ENCODE results near the gene ASCC3. TPM values are rescaled to one million over a fixed set of nuclear protein-coding genes. Genes with fewer than 3 reads are reported as not detected.
"Not testable (repeated sequence)": the region's sequence is repeated elsewhere in the genome, so short reads cannot be mapped to it uniquely, and the experiment has no call there.

The ASCC3 gene
- total RNA-seq, 1 experiment from 2014 or later, result 22.5 TPM

DNA sequence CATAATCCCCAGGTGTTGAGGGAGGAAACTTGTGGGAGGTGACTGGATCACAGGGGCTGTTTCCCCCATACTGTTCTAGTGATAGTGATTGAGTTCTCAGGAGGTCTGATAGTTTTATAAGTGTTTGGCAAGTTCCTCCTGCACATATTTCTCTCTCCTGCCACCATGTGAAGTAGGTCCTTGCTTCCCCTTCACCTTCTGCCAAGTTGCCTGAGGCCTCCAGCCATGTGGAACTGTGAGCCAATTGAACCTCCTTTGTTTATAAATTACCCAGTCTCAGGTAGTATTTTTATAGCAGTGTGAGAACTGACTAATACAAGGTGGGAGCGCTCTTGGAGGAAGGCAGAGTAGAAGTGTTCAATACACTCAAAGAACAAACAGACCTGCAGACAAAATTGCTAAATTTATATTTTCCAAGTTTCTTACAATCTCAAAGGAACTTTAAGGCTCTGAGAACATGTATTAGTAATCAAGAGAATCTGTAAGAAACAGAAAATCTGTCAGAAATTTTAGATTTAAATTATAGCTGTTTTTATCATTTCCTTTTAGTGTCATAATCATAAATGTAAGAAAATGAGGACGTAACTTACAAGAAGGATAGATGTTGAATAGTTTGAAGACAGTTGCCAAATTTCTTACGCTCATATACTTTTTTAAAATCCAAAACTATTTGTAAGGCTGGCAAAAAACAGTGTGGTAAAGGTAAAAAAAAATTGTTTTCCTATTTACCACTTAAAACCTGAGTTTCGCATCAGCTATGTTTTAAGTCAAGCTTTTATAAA is 77.7 kb downstream of the ASCC3 start:
- DNase-seq (ENCODE audit: low spot score), result no peak

DNA sequence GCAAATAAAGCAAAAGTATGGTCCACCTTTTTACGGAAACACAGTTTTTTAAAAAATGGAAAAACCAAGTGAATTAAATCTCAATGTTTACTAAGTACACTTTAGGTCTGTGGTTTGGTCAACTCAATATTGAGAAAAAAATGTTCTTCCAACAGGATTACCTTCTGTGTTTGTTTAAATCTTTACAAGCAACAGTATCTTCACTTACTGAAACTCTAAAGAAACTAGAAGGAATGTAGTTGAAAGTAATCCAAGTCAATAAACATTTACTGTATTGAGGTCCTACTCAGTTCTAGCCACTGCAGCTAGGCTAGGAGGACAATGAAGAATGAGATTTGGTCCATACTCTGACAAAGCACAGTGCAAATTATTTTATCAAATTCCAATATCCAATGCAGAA is 80.1 kb downstream of the ASCC3 start:
- no peak for DNase-seq (ENCODE audit: low spot score)

DNA sequence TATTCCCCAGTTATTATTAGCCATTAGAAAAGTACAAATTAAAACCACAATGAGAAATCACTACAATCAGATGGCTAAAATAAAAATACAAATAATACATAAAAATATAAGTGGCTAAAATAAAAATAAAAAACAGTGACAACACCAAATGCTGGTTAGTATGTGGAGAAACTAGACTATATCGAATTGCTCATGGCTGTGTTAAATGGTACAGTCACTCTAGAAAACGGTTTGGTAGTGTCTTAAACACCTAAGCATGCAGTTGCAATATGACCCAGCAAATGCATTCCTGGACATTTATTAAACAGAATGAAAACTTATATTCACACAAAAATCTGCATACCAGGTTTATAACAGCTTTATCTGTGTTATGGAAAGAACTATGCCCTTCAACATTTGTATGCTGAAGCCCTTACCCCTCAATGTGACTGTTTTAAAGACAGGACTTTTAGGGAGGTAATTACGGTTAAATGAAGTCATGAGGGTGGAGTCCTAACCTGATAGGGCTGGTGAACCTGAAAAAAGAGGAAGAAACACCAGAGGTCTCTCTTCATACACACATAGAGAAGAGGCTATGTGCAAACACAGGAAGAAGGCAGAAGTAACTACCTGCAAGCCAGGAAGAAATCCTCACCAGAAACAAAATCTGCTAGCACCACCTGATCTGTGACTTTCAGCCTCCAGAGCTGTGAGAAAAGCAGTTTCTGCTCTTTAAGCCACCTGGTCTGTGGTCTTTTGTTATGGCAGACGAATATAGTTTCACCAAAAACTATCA is 84.9 kb downstream of the ASCC3 start:
- DNase-seq (ENCODE audit: low spot score), result no peak

DNA sequence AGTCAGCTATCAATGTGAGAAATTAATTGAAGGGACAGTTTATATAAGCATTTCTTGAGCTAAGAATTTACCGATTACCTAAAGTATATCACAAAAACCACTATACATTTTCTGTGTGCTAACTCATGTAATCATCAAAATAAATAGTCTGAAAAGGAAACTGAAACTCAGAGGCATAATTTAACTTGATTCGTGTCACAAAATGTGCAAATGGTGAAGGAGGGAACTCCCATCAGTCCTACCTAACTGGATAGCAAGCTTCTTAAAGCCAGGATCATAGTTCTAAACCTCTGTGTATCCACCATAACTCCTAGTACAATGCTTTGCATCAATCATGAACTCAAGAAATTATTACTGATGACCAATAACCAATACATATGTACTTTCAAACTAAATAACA is 91.0 kb downstream of the ASCC3 start:
- DNase-seq (ENCODE audit: low spot score), result no peak

DNA sequence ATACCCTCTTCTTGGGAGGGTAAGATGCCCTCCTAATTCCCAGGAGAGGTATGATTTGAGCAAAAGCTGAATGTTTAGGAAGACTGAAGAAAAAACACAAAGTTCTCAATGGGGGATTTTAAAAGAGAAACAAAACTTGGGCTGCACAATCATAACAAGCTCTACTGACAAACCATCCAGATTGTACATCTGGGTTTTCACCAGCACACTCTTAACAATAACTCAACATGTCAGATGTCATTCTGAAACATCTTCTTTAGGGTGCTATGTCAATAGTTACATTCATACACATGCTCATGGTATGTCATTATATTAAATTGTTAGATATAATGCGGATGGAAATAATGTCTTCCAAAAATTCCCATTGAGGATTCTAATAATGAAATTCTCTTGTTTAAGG is 95.1 kb downstream of the ASCC3 start:
- DNase-seq (ENCODE audit: low spot score), result no peak

DNA sequence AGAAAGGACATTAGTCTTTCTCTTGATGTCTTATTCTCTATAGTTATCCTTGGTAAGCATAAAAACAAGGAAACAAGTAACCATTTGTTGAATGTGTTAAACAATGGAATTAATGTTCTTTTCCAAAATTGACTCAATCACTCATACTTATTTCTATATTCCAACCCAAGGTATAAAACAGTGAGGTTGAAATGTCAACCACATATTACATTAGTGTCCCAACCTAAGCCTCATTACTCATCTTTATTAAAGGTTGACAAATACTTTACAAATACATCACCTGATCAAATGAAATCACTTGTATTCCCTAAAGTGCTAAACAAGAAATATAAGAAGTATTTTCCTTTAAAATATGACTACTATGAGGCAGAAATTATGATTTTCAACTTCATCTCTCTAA is 100.5 kb downstream of the ASCC3 start:
- DNase-seq (ENCODE audit: low spot score), result no peak

DNA sequence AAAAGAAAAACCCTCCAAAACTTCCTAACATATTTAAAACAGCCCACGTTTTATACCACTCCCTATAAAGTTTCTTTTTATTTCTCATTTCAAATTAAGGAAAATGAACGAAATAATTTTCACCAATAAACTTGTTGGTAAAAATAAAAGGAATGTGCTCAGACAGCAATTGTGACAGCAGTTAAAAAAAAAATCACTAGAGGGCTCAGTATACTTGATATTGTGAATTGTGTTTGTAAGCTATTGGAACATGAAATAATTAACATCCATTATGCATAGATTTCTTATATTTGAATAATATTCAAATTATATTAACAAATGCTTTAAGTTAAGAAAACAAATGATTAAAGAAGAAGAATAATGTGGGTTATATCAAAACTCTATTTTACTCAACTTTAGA is 105.5 kb downstream of the ASCC3 start:
- DNase-seq (ENCODE audit: low spot score), result no peak

DNA sequence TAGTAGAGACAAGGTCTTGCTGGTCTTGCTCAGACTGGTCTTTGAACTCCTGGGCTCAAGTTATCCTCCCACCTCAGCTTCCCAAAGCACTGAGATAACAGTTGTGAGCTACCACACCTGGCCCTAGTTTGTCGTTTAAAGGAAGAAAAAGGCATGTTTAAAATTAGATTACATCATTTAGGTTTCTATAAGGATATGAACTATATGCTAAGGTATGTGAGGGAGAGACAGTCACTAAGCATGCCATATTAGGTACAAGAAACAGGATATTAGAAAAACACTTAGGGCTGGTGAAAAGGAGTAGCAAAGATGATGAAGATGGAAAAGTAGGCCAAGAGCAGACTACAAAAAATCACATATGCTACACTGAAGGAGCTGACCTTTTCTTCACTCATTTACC is 106.4 kb downstream of the ASCC3 start:
- DNase-seq (ENCODE audit: low spot score), result no peak

DNA sequence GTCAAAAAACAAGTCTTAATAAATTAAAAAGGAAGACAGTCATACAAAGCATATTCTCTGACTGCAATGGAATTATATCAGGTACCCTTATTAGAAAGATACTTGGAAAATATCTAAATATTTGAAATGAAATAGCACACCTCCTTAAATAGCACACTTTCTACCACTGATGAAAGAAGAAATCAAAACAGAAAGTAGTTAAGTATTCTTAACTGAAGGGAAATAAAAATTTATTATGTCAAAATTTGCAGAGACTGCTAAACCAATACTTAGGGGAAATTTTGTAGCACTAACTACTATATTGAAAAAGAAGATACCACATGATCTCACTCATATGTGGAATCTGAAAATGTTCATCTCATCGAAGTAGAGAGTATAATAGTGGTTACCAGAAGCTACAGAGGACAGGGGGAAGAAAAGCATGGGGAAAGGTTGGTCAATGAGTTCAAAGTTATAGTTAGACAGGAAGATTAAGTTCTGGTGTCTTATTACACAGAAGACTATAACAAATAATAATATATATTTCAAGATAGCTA is 112.2 kb downstream of the ASCC3 start:
- DNase-seq (ENCODE audit: low spot score), result no peak

DNA sequence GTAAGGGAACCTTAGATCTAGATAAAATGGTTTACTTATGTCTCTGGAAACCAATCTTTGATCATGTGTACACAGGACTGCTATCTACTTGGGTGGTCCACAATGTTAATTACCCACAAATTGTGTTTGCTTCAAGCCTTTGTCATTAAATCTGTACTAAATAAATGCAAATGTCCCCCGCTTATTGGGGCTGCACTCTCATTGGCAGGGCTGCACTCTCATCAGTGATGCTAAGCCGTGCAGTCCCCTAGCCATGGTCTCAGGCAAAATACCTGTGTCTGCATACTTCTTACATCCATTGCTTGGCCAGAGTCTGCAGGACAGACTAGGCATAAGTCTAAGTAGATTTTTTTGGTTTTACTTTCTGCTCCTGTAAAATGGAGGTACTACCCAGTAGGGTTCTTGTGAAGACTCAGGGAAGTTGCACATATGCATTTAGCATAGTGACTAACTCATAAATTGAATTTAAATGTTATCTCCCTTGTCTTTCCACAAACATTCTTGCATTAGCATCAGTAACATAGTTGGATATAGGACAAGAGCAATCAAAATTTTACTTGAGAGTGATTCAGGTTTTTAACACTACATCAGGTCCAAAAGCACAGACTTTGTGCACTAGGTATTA is 117.4 kb downstream of the ASCC3 start:
- no peak for DNase-seq (ENCODE audit: low spot score)

DNA sequence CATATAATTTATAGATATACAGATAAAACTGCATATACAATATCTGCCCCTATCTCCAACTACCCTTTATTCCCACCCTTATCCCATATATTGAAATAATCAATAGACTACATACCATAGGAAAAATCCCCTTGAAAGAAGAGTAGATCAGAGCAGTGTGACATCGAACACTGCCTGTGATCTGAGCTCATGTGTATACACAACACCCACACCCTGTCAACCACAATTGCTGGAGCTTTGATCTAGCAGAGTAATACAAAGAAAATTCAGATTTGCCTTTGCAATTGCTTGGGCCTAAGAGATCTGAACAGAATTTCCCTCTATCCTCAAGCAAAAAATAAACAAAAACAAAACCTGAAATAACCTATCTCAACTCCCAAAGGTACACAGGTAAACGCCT is 119.3 kb downstream of the ASCC3 start:
- no peak for DNase-seq (ENCODE audit: low spot score)

DNA sequence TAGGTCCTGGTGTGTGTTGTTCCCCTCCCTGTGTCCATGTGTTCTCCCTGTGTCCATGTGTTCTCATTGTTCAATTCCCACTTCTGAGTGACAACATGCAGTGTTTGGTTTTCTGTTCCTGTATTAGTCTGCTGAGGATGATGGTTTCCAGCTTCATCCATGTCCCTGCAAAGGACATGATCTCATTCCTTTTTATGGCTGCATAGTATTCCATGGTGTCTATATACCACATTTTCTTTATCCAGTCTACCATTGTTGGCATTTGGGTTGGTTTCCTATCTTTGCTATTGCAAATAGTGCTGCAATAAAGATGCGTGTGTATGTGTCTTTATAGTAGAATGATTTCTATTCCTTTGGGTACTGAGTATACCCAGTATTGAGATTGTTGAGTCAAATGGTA is 122.7 kb downstream of the ASCC3 start:
- DNase-seq (ENCODE audit: low spot score), result not testable (repeated sequence)

DNA sequence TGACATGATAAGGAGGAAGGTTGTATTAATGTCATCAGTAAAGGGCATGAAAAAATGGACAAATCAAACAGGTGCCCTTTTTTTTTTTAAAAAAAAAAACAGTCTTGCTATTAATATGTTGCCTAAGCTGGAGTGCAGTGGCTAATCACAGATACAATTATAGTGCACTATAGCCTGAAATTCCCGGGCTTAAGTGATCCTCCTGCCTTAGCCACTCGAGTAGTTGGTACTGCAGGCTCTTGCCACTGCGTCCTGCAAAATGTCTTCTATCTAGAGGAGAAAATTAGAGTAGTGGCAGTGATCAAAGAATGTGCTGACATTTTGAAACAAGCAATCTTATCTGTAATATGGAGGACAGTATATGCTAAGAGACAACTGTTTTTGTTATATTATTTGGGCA is 127.7 kb downstream of the ASCC3 start:
- no peak for DNase-seq (ENCODE audit: low spot score)

DNA sequence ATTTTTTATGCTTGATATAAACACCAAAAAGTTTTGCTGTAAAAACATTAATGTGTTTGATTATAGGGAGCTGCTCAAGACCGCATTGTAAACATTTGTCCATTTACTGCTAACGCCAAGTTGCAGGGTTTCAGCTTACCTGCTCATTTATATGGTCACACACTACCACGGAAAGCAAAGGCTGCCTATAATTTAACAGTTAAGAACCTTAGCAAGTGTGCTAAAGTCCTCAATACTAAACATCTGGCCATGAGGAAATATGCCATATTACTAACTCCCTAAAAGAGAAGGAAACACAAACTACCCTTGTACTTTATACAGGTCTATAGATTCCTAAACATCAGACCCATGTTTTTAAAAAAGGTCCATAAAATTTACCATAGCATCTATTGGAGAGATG is 129.5 kb downstream of the ASCC3 start:
- no peak for DNase-seq (ENCODE audit: low spot score)

DNA sequence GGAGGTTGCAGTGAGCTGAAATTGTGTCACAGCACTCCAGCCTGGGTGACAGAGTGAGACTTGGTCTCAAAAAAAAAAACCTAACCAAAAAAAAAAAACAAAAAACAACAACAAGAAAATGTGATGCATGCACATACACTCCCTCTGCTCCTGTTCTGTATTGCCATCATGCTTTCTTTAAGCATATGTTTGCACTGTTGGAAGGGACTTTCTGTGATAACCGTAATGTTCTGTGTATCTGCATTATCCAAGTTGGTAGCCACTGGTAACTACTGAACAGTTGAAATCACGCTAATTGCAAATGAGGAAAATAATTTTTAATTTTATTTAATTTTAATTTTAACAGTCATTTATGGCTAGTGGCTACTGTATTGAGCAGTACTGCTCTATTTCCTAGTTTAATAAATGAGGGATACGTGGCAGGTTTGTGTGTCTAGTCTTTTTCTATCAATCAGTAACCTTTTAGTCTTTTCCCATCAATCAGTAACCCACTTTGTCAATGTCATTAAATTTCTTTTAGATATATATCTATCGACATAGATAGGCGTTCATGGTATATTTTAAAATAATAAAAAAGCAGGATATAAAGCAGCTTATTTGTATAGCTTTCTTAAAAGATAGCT is 135.6 kb downstream of the ASCC3 start:
- no peak for DNase-seq (ENCODE audit: low spot score)

DNA sequence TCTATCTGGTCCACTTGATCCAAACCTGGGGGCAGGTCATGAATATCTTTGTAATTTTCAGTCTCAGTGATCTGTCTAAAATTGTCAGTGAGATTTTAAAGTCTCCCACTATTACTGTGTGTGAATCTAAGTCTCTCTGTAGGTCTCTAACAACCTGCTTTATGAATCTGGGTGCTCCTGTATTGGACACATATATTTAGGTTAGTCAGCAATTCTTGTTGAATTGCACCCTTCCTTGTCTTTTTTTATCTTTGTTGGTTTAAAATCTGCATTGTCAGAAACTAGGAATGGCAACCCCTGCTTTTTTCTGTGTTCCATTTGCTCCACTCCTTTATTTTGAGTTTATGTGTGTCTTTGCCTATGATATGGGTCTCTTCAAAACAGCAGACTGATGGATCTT is 140.7 kb downstream of the ASCC3 start:
- DNase-seq (ENCODE audit: low spot score), result no peak

DNA sequence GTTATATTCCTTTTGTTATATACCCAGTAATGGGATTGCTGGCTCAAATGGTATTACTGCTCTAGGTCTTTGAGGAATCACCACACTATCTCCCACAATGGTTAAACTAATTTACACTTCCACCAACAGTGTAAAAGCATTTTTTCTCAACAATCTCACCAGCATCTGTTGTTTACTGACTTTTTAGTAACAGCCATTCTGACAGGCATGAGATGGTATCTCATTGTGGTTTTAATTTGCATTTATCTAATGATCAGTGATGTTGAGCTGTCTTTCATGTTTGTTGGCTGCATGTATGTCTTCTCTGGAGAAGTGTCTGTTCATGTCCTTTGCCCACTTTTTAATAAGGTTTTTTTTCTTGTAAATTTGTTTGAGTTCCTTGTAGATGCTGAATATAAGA is 143.4 kb downstream of the ASCC3 start:
- DNase-seq (ENCODE audit: low spot score), result not testable (repeated sequence)

DNA sequence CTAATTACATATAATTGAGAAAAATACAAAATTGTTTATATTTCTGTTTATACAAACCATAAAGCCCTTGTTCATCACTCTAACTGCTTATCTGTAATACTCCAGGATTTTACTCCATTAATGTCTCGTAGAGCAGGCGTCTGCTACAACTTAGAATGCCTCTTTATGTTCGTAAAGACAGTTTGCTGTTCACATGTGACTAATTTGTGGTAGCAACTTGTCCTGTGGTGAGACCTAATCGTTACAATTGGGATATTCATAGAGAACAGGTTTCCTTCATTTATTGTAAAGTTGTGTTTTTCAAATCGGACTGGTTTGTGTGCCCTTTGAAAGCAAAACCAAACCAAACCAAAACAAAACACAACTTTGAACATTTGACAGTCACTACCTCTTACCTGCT is 149.7 kb downstream of the ASCC3 start:
- no peak for DNase-seq (ENCODE audit: low spot score)

DNA sequence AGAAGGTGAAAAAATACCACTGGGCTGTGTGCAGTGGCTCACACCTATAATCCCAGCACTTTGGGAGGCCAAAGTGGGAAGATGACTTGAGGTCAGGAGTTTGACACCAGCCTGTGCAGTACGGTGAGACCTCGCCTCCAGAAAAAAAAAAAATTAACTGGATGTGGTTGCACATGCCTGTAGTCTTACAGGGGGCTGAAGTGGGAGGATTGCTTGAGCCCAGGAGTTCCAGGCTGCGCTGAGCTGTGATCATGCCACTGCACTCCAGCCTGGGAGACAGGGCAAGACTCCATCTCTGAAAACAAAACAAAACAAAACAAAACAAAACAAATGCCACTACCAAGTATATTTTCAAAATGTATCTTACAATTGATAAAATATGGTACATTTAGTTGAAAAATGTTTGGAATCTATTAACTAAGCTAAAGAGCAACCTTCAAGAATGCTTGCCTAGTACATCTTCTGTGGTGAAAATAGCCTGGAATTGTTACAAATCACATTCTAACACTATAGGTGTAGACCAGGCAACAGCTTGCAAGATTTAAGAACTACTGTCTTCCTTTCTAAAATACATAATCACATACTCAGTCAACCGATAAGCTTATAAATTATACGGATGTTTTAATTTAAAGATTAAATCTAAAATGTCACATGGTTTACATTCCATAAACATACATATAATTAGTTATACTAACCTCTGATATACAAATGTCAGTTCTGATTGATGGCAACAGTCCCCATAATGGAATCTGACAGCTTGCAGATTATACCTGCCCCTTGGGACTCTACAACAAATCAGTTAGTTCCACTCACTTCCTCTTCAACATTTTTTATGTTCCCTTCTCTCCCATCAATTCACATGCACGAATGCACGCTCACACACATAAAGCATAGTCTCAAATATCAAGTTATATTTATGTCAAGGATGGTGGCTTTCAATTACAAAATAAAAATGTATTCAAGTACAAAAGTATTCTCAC is 150.8 kb downstream of the ASCC3 start:
- no peak for DNase-seq (ENCODE audit: low spot score)

DNA sequence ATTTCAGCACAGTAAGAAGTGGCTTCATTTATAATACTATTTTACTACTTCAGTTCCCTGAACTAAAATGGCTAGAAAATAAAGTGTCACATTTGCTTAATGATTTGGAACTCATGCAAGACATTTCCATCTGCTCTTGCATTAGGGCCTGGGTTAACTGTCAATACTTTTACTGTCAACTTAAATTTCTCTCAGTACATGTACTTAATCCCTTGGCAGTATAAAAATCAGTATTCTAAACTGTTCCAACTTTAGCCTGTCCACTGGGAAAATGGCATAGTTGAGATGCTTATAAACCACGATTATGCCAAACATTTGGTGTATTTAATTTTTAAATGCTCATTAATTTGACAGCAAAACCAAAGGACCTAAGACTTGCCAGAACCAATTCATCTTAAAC is 154.5 kb downstream of the ASCC3 start:
- no peak for DNase-seq (ENCODE audit: low spot score)

DNA sequence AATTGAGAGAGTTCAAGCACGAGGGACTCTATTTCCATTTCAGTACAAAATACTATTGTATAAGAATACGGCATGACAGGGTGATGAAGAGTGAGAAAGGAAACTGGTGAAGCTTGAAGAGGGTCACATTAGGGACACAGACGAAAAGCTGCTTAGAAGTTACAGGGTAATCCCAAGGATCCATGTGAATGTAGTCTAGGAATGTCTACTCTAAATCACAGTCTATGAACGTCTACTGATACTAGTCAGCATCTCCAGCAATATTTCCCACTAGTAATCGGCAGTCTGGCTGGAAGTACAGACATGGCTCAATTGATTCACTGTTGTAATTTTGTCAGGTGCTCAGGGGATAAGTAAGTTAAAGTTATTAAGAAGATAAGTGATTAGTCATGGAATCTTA is 156.4 kb downstream of the ASCC3 start:
- no peak for DNase-seq (ENCODE audit: low spot score)
